ENCODE data around the gene UPK3A.

GRCh38 chr22:45276507-45277105 lies 8.1 kb upstream of the UPK3A start:
- TF ChIP-seq CTCF (IDR thresholded peaks at IDR 0.05; ENCODE audit: low read length) = no peak
- no peak for TF ChIP-seq EZH2phosphoT487 (IDR thresholded peaks at IDR 0.05; ENCODE audit: low read length)

Data from MM.1S (cell line).